IMR-90 (cell line): ENCODE measurements around the gene INTS12. TPM values are rescaled to one million over a fixed set of nuclear protein-coding genes. Genes with fewer than 3 reads are reported as not detected.

ENCODE experiments used
- ATAC-seq: fragments of 200-7000 bp; cut with Tn5 transposase; 2 replicates; pipeline ENCODE4 v1.9.1; 2020; ENCODE audit warnings: low read depth, mild to moderate bottlenecking, moderate library complexity
- BruUV-seq: library from RNA; stranded (reverse); fragments of 400-500 nt; replicated peaks from 2 replicates; lab custom pipeline; 2021; lab: Mats Ljungman, UMichigan
- CTCF ChIA-PET: fragments of 300-600 bp; formaldehyde crosslinking; extraction: SDS; loops from one replicate; lab custom pipeline; 2021; ENCODE audit warnings: antibody characterized with exemption; lab: Yijun Ruan, JAX
- POLR2A ChIA-PET: fragments of 300-600 bp; sonication (Branson Sonifier 250); formaldehyde crosslinking; loops from one replicate; lab custom pipeline; 2022; ENCODE audit warnings: antibody characterized with exemption; ENCODE audit not compliant: unreplicated experiment; lab: Charles Lee
- DNase-seq: peaks from one replicate; pipeline ENCODE4 v3.0.0; 2013
- H2AFZ ChIP-seq: replicated peaks from 2 replicates; pipeline ENCODE3; 2013; ENCODE audit warnings: low read length, mild to moderate bottlenecking; ENCODE audit not compliant: poor library complexity
- H2AK5ac ChIP-seq: 2 replicates; pipeline ENCODE4 v1.6.1; 2013; ENCODE audit warnings: low read depth, low read length, inconsistent platforms
- H2AK9ac ChIP-seq: replicated peaks from 2 replicates; pipeline ENCODE3; 2013; ENCODE audit warnings: mild to moderate bottlenecking, low read depth, low read length, moderate library complexity; ENCODE audit not compliant: poor library complexity
- H2BK120ac ChIP-seq: 2 replicates; pipeline ENCODE4 v1.6.1; 2013; ENCODE audit warnings: low read depth, low read length, inconsistent platforms
- H2BK15ac ChIP-seq: 3 replicates; pipeline ENCODE4 v1.6.1; 2013; ENCODE audit warnings: low read depth, low read length, inconsistent platforms
- H2BK20ac ChIP-seq: 2 replicates; pipeline ENCODE4 v1.6.1; 2013; ENCODE audit warnings: low read depth, mild to moderate bottlenecking, inconsistent platforms, low read length, moderate library complexity
- H2BK5ac ChIP-seq: 2 replicates; pipeline ENCODE4 v1.6.1; 2013; ENCODE audit warnings: mild to moderate bottlenecking, low read depth, low read length, inconsistent platforms; ENCODE audit not compliant: poor library complexity, severe bottlenecking
- H3K14ac ChIP-seq: replicated peaks from 2 replicates; pipeline ENCODE4 v1.6.1; 2013; ENCODE audit warnings: low read depth, low read length, inconsistent platforms
- H3K18ac ChIP-seq: 2 replicates; pipeline ENCODE4 v1.6.1; 2013; ENCODE audit warnings: low read depth, low read length, control low read depth
- H3K23ac ChIP-seq: 2 replicates; pipeline ENCODE4 v1.6.1; 2013; ENCODE audit warnings: low read depth, low read length, inconsistent platforms
- H3K27ac ChIP-seq: 2 replicates; pipeline ENCODE4 v1.5.1; 2013; ENCODE audit warnings: mild to moderate bottlenecking, control low read depth, low read length; ENCODE audit not compliant: insufficient read depth
- H3K27me3 ChIP-seq: 2 replicates; pipeline ENCODE4 v1.6.1; 2013; ENCODE audit warnings: low read length; ENCODE audit not compliant: control insufficient read depth, insufficient read depth
- H3K36me3 ChIP-seq: 2 replicates; pipeline ENCODE4 v1.6.1; 2013; ENCODE audit warnings: low read length, mixed read lengths; ENCODE audit not compliant: control insufficient read depth, insufficient read depth
- H3K4ac ChIP-seq: 2 replicates; pipeline ENCODE4 v1.6.1; 2013; ENCODE audit warnings: low read depth, low read length, inconsistent platforms
- H3K4me1 ChIP-seq: 2 replicates; pipeline ENCODE4 v1.6.1; 2013; ENCODE audit warnings: low read length, mixed read lengths; ENCODE audit not compliant: control insufficient read depth, insufficient read depth
- H3K4me2 ChIP-seq: 2 replicates; pipeline ENCODE4 v1.6.1; 2013; ENCODE audit warnings: low read depth, mild to moderate bottlenecking, control low read depth, low read length, moderate library complexity
- H3K4me3 ChIP-seq: 2 replicates; pipeline ENCODE4 v1.5.1; 2013; ENCODE audit warnings: low read depth, mild to moderate bottlenecking, control low read depth, low read length, moderate library complexity; ENCODE audit not compliant: insufficient read depth
- H3K56ac ChIP-seq: 2 replicates; pipeline ENCODE4 v1.6.1; 2013; ENCODE audit warnings: low read length, inconsistent platforms; ENCODE audit not compliant: insufficient read depth; ENCODE audit errors: extremely low read depth
- H3K79me1 ChIP-seq, 2 experiments: 2 replicates each; pipeline ENCODE4 v1.6.1; 2013; ENCODE audit warnings: low read length in 2 of 2, inconsistent platforms in 1 of 2, low read depth in 1 of 2
- H3K9ac ChIP-seq: 2 replicates; pipeline ENCODE4 v1.6.1; 2013; ENCODE audit warnings: low read depth, low read length, control low read depth
- H3K9me1 ChIP-seq: 2 replicates; pipeline ENCODE4 v1.6.1; 2013; ENCODE audit warnings: low read length, inconsistent platforms; ENCODE audit not compliant: insufficient read depth
- H3K9me3 ChIP-seq: 2 replicates; pipeline ENCODE4 v1.6.1; 2013; ENCODE audit warnings: low read length; ENCODE audit not compliant: control insufficient read depth, insufficient read depth
- H4K20me1 ChIP-seq: 2 replicates; pipeline ENCODE4 v1.6.1; 2013; ENCODE audit warnings: low read length, inconsistent platforms; ENCODE audit not compliant: insufficient read depth
- H4K5ac ChIP-seq: 2 replicates; pipeline ENCODE4 v1.6.1; 2013; ENCODE audit warnings: mild to moderate bottlenecking, low read depth, low read length, control low read depth
- H4K8ac ChIP-seq, 2 experiments: 2 replicates each; pipeline ENCODE4 v1.6.1; 2013; ENCODE audit warnings: low read depth in 2 of 2, low read length in 2 of 2, control low read depth in 1 of 2, inconsistent platforms in 1 of 2
- H4K91ac ChIP-seq: 2 replicates; pipeline ENCODE4 v1.6.1; 2013; ENCODE audit warnings: low read depth, low read length, inconsistent platforms; ENCODE audit not compliant: insufficient read depth
- BHLHE40 ChIP-seq: fragments of 150-350 bp; IDR thresholded peaks from 2 replicates; pipeline ENCODE4 v1.6.1; 2016; ENCODE audit warnings: mild to moderate bottlenecking, low read depth, low read length
- CEBPB ChIP-seq: IDR thresholded peaks from 2 replicates; pipeline ENCODE4 v1.6.1; 2012; ENCODE audit warnings: low read depth, low read length, improper control_type of control experiment
- CHD1 ChIP-seq: IDR thresholded peaks from 2 replicates; pipeline ENCODE4 v1.6.1; 2012; ENCODE audit warnings: low read depth, low read length, improper control_type of control experiment
- CTCF ChIP-seq: conservative IDR thresholded peaks from 2 replicates; pipeline ENCODE4 v1.5.1; 2012; ENCODE audit warnings: mild to moderate bottlenecking, low read depth, low read length, improper control_type of control experiment
- ELK1 ChIP-seq: fragments of 150-350 bp; IDR thresholded peaks from 2 replicates; pipeline ENCODE4 v1.6.1; 2016; ENCODE audit warnings: low read depth, mild to moderate bottlenecking, low read length, moderate library complexity, borderline replicate concordance
- FOS ChIP-seq: fragments of 150-350 bp; IDR thresholded peaks from 2 replicates; pipeline ENCODE4 v1.6.1; 2016; ENCODE audit warnings: low read depth, low read length
- MAFK ChIP-seq: IDR thresholded peaks from 2 replicates; pipeline ENCODE4 v1.6.1; 2012; ENCODE audit warnings: low read depth, low read length, improper control_type of control experiment
- MAZ ChIP-seq: IDR thresholded peaks from 2 replicates; pipeline ENCODE4 v1.6.1; 2012; ENCODE audit warnings: low read depth, mild to moderate bottlenecking, low read length, improper control_type of control experiment, moderate library complexity, borderline replicate concordance
- MXI1 ChIP-seq: IDR thresholded peaks from 2 replicates; pipeline ENCODE4 v1.6.1; 2012; ENCODE audit warnings: low read depth, mild to moderate bottlenecking, low read length, moderate library complexity, borderline replicate concordance
- NFE2L2 ChIP-seq: fragments of 150-350 bp; IDR thresholded peaks from 2 replicates; pipeline ENCODE4 v1.6.1; 2016; ENCODE audit warnings: low read depth, mild to moderate bottlenecking, low read length
- POLR2A ChIP-seq: IDR thresholded peaks from 2 replicates; pipeline ENCODE4 v1.6.1; 2012; ENCODE audit warnings: mild to moderate bottlenecking, low read depth, low read length
- RAD21 ChIP-seq: IDR thresholded peaks from 2 replicates; pipeline ENCODE4 v1.6.1; 2012; ENCODE audit warnings: low read length, improper control_type of control experiment
- RCOR1 ChIP-seq: IDR thresholded peaks from 2 replicates; pipeline ENCODE4 v1.6.1; 2012; ENCODE audit warnings: mild to moderate bottlenecking, low read length, improper control_type of control experiment; ENCODE audit not compliant: insufficient replicate concordance
- RFX5 ChIP-seq: IDR thresholded peaks from 2 replicates; pipeline ENCODE4 v1.8.0; 2012; ENCODE audit warnings: low read depth, mild to moderate bottlenecking, low read length, moderate library complexity
- SMC3 ChIP-seq: fragments of 150-350 bp; IDR thresholded peaks from 2 replicates; pipeline ENCODE4 v1.6.1; 2016; ENCODE audit warnings: low read depth, mild to moderate bottlenecking, antibody characterized with exemption, low read length, moderate library complexity
- USF2 ChIP-seq: fragments of 150-350 bp; IDR thresholded peaks from 2 replicates; pipeline ENCODE4 v1.6.1; 2017; ENCODE audit warnings: mild to moderate bottlenecking, antibody characterized with exemption, low read length, low read depth
- dilution Hi-C: fragments of 300-500 bp; cut with HindIII; formaldehyde crosslinking; loops from one replicate; pipeline ENCODE4 v1.14.3; 2018; ENCODE audit warnings: low sequenced_read_pairs; ENCODE audit not compliant: unreplicated experiment
- in situ Hi-C: fragments of 300-500 bp; cut with MboI; formaldehyde crosslinking; loops from 3 replicates; pipeline ENCODE4 v1.14.3; 2019; ENCODE audit warnings: low sequenced_read_pairs, inconsistent platforms, mixed read lengths
- intact Hi-C: fragments of 100-400 bp; cut with micrococcal nuclease; formaldehyde crosslinking; loops from 2 replicates; pipeline ENCODE4 v1.10.0; 2022
- polyA plus RNA-seq, 3 experiments: library from polyadenylated mRNA; depleted of rRNA; stranded (reverse); fragments of >200 nt; gene quantifications; 2 replicates each; pipeline ENCODE4 v1.2.3, GENCODE V29; 2012; ENCODE audit warnings: low replicate concordance in 1 of 3
- total RNA-seq: library from RNA; depleted of rRNA; stranded (reverse); fragments of >200 nt; gene quantifications from 2 replicates; pipeline ENCODE4 v1.2.3, GENCODE V29; 2012

The INTS12 gene
- total and polyA plus RNA-seq, 2 of the 4 experiments (the other 2 are of a cell fraction) = 27.5 to 36.0 TPM

- Histone ChIP-seq H3K18ac (no peak overlapping the region), H2BK20ac (no peak overlapping the region), H4K20me1 (no peaks in the 10 kb centered on the region), H3K9me3 (no peaks in the 10 kb centered on the region), H2BK15ac (no peak overlapping the region), H4K5ac (no peak overlapping the region), H3K23ac (no peak overlapping the region), H3K9me1 (no peaks in the 10 kb centered on the region), H2BK5ac (no peak overlapping the region), H3K79me1 (no peaks in the 10 kb centered on the region), H3K4ac (no peak overlapping the region), H3K36me3 (no peaks in the 10 kb centered on the region), H3K4me1 (no peaks in the 10 kb centered on the region), H3K4me3 (no peak overlapping the region), H2AK9ac (no peak overlapping the region), H4K8ac (no peak overlapping the region), H3K27ac (no peak overlapping the region), H3K4me2 (no peak overlapping the region), H3K27me3 (no peaks in the 10 kb centered on the region; the same call in 1 of the 2 replicates), H3K14ac (no peak overlapping the region), H3K9ac (no peak overlapping the region), H2AFZ (no peak overlapping the region), H2AK5ac (no peak overlapping the region), H3K56ac (no peak overlapping the region), H4K91ac (no peak overlapping the region), H2BK120ac (no peak overlapping the region)
- intact Hi-C loops = no loop called here
- in situ Hi-C loops = no loop called here
- DNase-seq (no peak), ATAC-seq (no peak)
- no TSS peak for BruUV-seq
- dilution Hi-C loops = no loop called here
- ChIA-PET CTCF (no interaction called here), POLR2A (no interaction called here)
- TF ChIP-seq BHLHE40 (no peak), RCOR1 (no peak), POLR2A (no peak), FOS (no peak), RAD21 (no peak), ELK1 (no peak), RFX5 (no peak), SMC3 (no peak), MAZ (no peak), MXI1 (no peak), CEBPB (no peak), MAFK (no peak), USF2 (no peak), CTCF (no peak), CHD1 (no peak), NFE2L2 (no peak)
These were observed 37.8 kb downstream of the INTS12 start for GRCh38 chr4:105670684-105671083.
